ENCODE measurements around the gene IGSF22.

IGSF22 gene

GRCh38 chr11:18713646-18714442 is 12.1 kb downstream of the IGSF22 start:
- DNase-seq (ENCODE audit: low read depth, low spot score) = no peak

- DNase-seq (ENCODE audit: low read depth, low spot score) = no peak
Measured at GRCh38 chr11:18710545-18710944, 15.4 kb downstream of the IGSF22 start.

GRCh38 chr11:18709414-18709813 is 16.6 kb downstream of the IGSF22 start:
- DNase-seq (ENCODE audit: low read depth, low spot score) = no peak

- no peak for DNase-seq (ENCODE audit: low read depth, low spot score)
Measured at GRCh38 chr11:18707811-18708340, 18.1 kb downstream of the IGSF22 start.

- peak; percentile 20 for DNase-seq (ENCODE audit: low read depth, low spot score)
Measured at GRCh38 chr11:18706330-18707243, 19.4 kb downstream of the IGSF22 start.

- no peak for DNase-seq (ENCODE audit: low read depth, low spot score)
Measured at GRCh38 chr11:18705651-18706281, 20.2 kb downstream of the IGSF22 start.

- DNase-seq (ENCODE audit: low read depth, low spot score) = no peak
Measured at GRCh38 chr11:18704698-18705097, 21.3 kb downstream of the IGSF22 start.

- DNase-seq (ENCODE audit: low read depth, low spot score) = no peak
Measured at GRCh38 chr11:18704045-18704645, 21.8 kb downstream of the IGSF22 start.

GRCh38 chr11:18703001-18703763 is 22.8 kb downstream of the IGSF22 start:
- no peak for DNase-seq (ENCODE audit: low read depth, low spot score)

- DNase-seq (ENCODE audit: low read depth, low spot score) = no peak
Measured at GRCh38 chr11:18701614-18702216, 24.3 kb downstream of the IGSF22 start.

GRCh38 chr11:18700872-18701271 is 25.1 kb downstream of the IGSF22 start:
- no peak for DNase-seq (ENCODE audit: low read depth, low spot score)

- DNase-seq (ENCODE audit: low read depth, low spot score) = no peak
Measured at GRCh38 chr11:18700375-18700774, 25.6 kb downstream of the IGSF22 start.

- DNase-seq (ENCODE audit: low read depth, low spot score) = no peak
Measured at GRCh38 chr11:18699848-18700261, 26.1 kb downstream of the IGSF22 start.

- DNase-seq (ENCODE audit: low read depth, low spot score) = no peak
Measured at GRCh38 chr11:18699269-18699596, 26.8 kb downstream of the IGSF22 start.

GRCh38 chr11:18698341-18699268 is 27.4 kb downstream of the IGSF22 start, which contains the start of gene TMEM86A:
Gene TMEM86A (plus strand): TSS chr11:18698779. CDS start chr11:18698887, 108 bp downstream.
- peak; percentile 73 for DNase-seq (ENCODE audit: low read depth, low spot score)

- DNase-seq (ENCODE audit: low read depth, low spot score) = no peak
Measured at GRCh38 chr11:18697576-18697975, 28.4 kb downstream of the IGSF22 start.

GRCh38 chr11:18696638-18697225 is 29.3 kb downstream of the IGSF22 start:
- no peak for DNase-seq (ENCODE audit: low read depth, low spot score)

GRCh38 chr11:18692941-18693760 is 32.8 kb downstream of the IGSF22 start:
- no peak for DNase-seq (ENCODE audit: low read depth, low spot score)

All from activated CD4-positive, CD25-positive, alpha-beta regulatory T cell treated with anti-CD3 and anti-CD28 coated beads, Interleukin-2, amount 50 U/mL, for 16 hours (primary cell).